ENCODE measurements around the gene BLOC1S1.

Gene BLOC1S1

GRCh38 chr12:55715833-55716581 is at the start of gene BLOC1S1:
Gene BLOC1S1 (plus strand): TSS chr12:55716046. CDS start chr12:55716052, 6 bp downstream.
- DNase-seq = peak; percentile 89 to 95

DNA sequence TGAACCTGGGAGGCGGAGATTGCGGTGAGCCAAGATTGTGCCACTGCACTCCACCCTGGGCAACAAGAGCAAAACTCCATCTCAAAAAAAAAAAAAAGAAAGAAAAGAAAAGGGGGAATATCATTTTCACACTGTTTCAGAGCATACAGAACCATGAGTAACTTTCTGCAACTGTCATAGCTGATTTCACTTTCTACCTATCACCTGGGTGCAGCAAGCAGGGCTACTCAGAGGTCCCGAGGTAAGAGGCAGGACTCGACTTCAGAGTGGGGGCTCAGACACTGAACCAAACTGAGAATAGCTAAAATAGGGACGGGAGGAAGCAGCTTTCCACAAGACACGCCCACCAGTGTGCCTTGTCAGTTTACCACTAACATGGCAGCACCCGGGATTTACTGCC is 49.3 kb upstream of the BLOC1S1 start:
- no peak for DNase-seq

- DNase-seq = no peak
These were observed 45.6 kb upstream of the BLOC1S1 start for GRCh38 chr12:55670276-55670675.

DNA sequence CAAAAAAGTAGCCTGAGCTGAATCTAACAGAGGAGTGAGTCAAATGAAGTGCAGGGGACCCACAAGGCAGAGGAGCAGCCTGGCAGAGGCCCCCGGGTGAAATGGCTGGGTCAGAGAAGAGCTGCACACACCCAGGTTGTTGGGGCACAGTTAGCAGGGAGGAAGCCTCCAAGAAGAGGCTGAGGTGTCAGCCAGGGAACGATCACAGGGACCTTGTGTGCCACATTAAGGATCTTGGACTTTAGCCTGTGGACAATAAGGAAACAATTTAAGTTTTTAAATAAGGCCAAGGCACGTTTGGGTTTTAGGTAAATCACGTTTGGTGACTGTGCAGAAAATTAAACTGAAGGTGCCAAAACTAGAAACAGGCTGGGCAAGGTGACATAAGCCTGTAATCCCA is 44.1 kb upstream of the BLOC1S1 start:
- DNase-seq = no peak

DNA sequence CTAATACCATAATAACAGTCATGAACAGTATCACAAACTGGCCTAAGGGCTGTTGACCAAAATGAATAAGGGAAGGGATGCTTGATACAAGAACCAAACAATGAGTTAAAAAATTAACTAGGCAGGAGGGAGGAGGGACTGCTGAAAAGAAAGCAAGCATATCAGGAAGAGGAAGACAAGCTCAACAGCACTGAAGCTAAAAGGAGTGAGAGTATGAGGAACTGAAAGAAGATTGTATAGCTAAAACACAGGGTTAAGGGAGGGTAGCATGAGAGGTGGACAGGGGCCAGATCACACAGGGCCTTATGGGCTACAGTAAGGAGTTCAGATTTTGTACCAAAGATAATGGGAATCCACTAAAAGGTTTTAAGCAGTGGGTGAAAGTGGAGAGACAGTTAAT is 42.2 kb upstream of the BLOC1S1 start:
- DNase-seq = no peak

GRCh38 chr12:55675666-55676065 is 40.2 kb upstream of the BLOC1S1 start:
- no peak for DNase-seq

GRCh38 chr12:55676707-55677106 is 39.1 kb upstream of the BLOC1S1 start:
- DNase-seq = no peak

GRCh38 chr12:55679691-55680090 is 36.2 kb upstream of the BLOC1S1 start:
- DNase-seq = no peak

GRCh38 chr12:55681142-55682077 is 34.4 kb upstream of the BLOC1S1 start:
- DNase-seq = peak; percentile 59 to 87

GRCh38 chr12:55682087-55682796 is 33.6 kb upstream of the BLOC1S1 start:
- no peak for DNase-seq

GRCh38 chr12:55683676-55684075 is 32.2 kb upstream of the BLOC1S1 start:
- no peak for DNase-seq

- DNase-seq = no peak
These were observed 31.0 kb upstream of the BLOC1S1 start for GRCh38 chr12:55684761-55685370.

DNA sequence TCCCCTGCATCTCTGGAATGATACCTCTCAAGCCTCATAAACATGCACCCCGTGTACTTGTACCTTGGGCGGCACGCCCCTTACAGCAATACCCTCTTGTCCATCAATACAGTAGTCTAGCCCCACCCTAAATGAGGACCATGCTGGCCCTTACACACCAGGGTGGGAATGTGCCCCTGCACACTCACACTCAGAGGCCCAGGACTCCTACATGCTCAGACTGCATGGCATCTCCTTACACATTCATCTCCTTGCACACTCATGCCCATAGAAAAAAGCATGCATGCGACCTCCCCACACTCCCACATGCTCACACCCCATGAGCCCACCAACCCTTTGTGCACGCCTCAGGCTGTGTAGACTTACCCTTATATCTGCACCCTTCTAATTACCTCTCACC is 30.2 kb upstream of the BLOC1S1 start:
- no peak for DNase-seq

GRCh38 chr12:55686366-55687010 is 29.4 kb upstream of the BLOC1S1 start:
- no peak for DNase-seq

GRCh38 chr12:55687746-55688145 is 28.1 kb upstream of the BLOC1S1 start:
- no peak for DNase-seq

- no peak for DNase-seq
These were observed 26.9 kb upstream of the BLOC1S1 start for GRCh38 chr12:55688716-55689655.

GRCh38 chr12:55692631-55693322 is 23.1 kb upstream of the BLOC1S1 start:
- DNase-seq = no peak

GRCh38 chr12:55693323-55694187 is 22.3 kb upstream of the BLOC1S1 start:
- no peak for DNase-seq

DNA sequence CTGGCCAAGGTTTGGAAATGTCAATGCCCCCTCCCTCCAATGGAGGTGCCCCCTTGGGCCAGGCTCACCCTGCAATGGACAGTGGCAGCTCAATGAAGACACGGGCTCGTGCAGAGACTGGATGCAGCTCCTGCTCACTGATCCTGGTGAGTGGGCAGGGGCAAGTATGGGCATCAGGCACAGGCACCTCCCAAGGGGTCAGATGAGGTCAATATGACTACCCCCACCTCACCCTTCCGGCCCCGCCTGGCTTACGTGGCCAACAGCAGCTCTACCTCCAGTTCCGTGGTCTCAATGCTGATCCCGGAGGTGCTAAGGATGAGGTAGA is 21.7 kb upstream of the BLOC1S1 start:
- no peak for DNase-seq

- DNase-seq = no peak
These were observed 21.2 kb upstream of the BLOC1S1 start for GRCh38 chr12:55694651-55695050.

Measured in NCI-H524 (cell line).